ENCODE results near the gene SLC37A2. TPM values are rescaled to one million over a fixed set of nuclear protein-coding genes. Genes with fewer than 3 reads are reported as not detected.

Gene SLC37A2
- total and polyA plus RNA-seq, 2 donors (not counting 3 experiments of a cell fraction or from before 2014, with no cell fraction given), result 1.1 to 1.7 TPM

- intact Hi-C loops (cut with micrococcal nuclease) (no loop called here), dilution Hi-C loops (cut with MboI; ENCODE audit: extremely low pct_ligation_motif_present, low sequenced_read_pairs) (no loop called here)
- BruUV-seq (replicated peaks), result no TSS peak
- Histone ChIP-seq H3K36me3 (ENCODE audit: control insufficient read depth in 2 of 2, extremely low read depth in 1 of 2, insufficient read depth in 2 of 2, low read length in 2 of 2) (no peaks in the 10 kb centered on the region), H3K79me2 (ENCODE audit: control insufficient read depth, insufficient read depth, low read length) (no peaks in the 10 kb centered on the region), H3K4me2 (ENCODE audit: insufficient read depth, low read length) (no peak overlapping the region), H2AFZ (ENCODE audit: low read depth, low read length) (peak overlapping the region; percentile 95), H3K27me3 (ENCODE audit: control insufficient read depth in 2 of 2, insufficient read depth in 2 of 2, low read length in 2 of 2) (peaks cover 14% of the 10 kb centered on the region in 2 experiments), H3K9ac (replicated peaks; ENCODE audit: extremely low read depth, insufficient read depth, low read length) (no peak overlapping the region), H3K9me1 (replicated peaks; ENCODE audit: control insufficient read depth, extremely low read depth, insufficient read depth, low read length) (no peaks in the 10 kb centered on the region), H3K4me1 (ENCODE audit: control insufficient read depth, extremely low read depth, insufficient read depth, low read length) (no peaks in the 10 kb centered on the region), H3K27ac (ENCODE audit: insufficient read depth, low read depth, low read length) (no peak overlapping the region), H4K20me1 (replicated peaks; ENCODE audit: control insufficient read depth, extremely low read depth, insufficient read depth, low read length) (no peaks in the 10 kb centered on the region), H3K9me3 (replicated peaks; ENCODE audit: control insufficient read depth, insufficient read depth, low read length) (no peaks in the 10 kb centered on the region), H3K4me3 (replicated peaks in 1 of 3; ENCODE audit: insufficient read depth in 1 of 3, low read depth in 1 of 3, low read length in 3 of 3) (no peak overlapping the region)
- no peak for TF ChIP-seq POLR2AphosphoS5 (IDR thresholded peaks at IDR 0.05; ENCODE audit: insufficient read depth, low read depth, low read length)
- no peak for TF ChIP-seq MYC (IDR thresholded peaks at IDR 0.05; ENCODE audit: low read depth, low read length)
- TF ChIP-seq FOS (IDR thresholded peaks at IDR 0.05; ENCODE audit: borderline replicate concordance, insufficient read depth, low read length), result no peak
- no peak for TF ChIP-seq EZH2 (IDR thresholded peaks at IDR 0.05; ENCODE audit: borderline replicate concordance, low read depth, low read length, severe bottlenecking)
- TF ChIP-seq GATA2 (IDR thresholded peaks at IDR 0.05; ENCODE audit: insufficient read depth, insufficient read length, low read depth, low read length), result no peak
- TF ChIP-seq JUN (IDR thresholded peaks at IDR 0.05; ENCODE audit: borderline replicate concordance, insufficient read depth, insufficient read length, low read depth), result no peak
- TF ChIP-seq, protein P1, sequence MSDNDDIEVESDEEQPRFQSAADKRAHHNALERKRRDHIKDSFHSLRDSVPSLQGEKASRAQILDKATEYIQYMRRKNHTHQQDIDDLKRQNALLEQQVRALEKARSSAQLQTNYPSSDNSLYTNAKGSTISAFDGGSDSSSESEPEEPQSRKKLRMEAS (IDR thresholded peaks at IDR 0.05; ENCODE audit: insufficient read depth, insufficient read length), result no peak
- TF ChIP-seq POLR2A (IDR thresholded peaks at IDR 0.05; ENCODE audit: low read depth, low read length), result no peak
- TF ChIP-seq, protein P2, sequence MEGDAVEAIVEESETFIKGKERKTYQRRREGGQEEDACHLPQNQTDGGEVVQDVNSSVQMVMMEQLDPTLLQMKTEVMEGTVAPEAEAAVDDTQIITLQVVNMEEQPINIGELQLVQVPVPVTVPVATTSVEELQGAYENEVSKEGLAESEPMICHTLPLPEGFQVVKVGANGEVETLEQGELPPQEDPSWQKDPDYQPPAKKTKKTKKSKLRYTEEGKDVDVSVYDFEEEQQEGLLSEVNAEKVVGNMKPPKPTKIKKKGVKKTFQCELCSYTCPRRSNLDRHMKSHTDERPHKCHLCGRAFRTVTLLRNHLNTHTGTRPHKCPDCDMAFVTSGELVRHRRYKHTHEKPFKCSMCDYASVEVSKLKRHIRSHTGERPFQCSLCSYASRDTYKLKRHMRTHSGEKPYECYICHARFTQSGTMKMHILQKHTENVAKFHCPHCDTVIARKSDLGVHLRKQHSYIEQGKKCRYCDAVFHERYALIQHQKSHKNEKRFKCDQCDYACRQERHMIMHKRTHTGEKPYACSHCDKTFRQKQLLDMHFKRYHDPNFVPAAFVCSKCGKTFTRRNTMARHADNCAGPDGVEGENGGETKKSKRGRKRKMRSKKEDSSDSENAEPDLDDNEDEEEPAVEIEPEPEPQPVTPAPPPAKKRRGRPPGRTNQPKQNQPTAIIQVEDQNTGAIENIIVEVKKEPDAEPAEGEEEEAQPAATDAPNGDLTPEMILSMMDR (IDR thresholded peaks at IDR 0.05; ENCODE audit: extremely low read depth in 1 of 2, insufficient read depth in 1 of 2, low read depth in 1 of 2, low read length in 2 of 2), result no peak
- ChIA-PET POLR2A (interaction anchor here (1.0 kb wide), 1 partner anchor 12 kb away, joined by 3 read pairs; the partner anchor contains the start of gene TMEM218), CTCF (interaction anchor here (0.9 to 4.0 kb wide), 12 partner anchors 10 to 306 kb away, joined by 3 to 39 read pairs (median 8); partner anchors contain the start of genes SLC37A2 and TMEM218)
- no peak for FAIRE-seq
- DNase-seq (ENCODE audit: low read depth, low spot score), result no peak
Observed at GRCh38 chr11:125123194-125123946, 60.3 kb downstream of the SLC37A2 start.

All from endothelial cell of umbilical vein (primary cell).